GM12878 (cell line): Measurements from ENCODE around the gene MSX2. TPM values are rescaled to one million over a fixed set of nuclear protein-coding genes. Genes with fewer than 3 reads are reported as not detected.

Experiments used
- BHLHE40 ChIP-seq, 2 experiments: fragments of 450-650 bp in 1 of 2; IDR thresholded peaks; 2 replicates each; pipeline ENCODE4 v1.6.1; 2011 to 2017; ENCODE audit warnings: low read depth in 2 of 2, borderline replicate concordance in 1 of 2, improper control_type of control experiment in 1 of 2, low read length in 1 of 2, mild to moderate bottlenecking in 1 of 2
- GATAD2B ChIP-seq: fragments of 450-650 bp; conservative IDR thresholded peaks from 2 replicates; pipeline ENCODE4 v1.6.1; 2017; ENCODE audit warnings: low read depth, mild to moderate bottlenecking, moderate library complexity
- LARP7 ChIP-seq: fragments of 450-650 bp; IDR thresholded peaks from 2 replicates; pipeline ENCODE4 v1.6.1; 2017; ENCODE audit warnings: mild to moderate bottlenecking
- MAX ChIP-seq: IDR thresholded peaks from 2 replicates; pipeline ENCODE4 v1.6.1; 2012; ENCODE audit warnings: low read depth, low read length, improper control_type of control experiment
- MEF2B ChIP-seq: fragments of 450-650 bp; IDR thresholded peaks from 2 replicates; pipeline ENCODE4 v1.6.1; 2018; ENCODE audit warnings: mild to moderate bottlenecking, moderate library complexity; ENCODE audit not compliant: partially characterized antibody, poor library complexity, severe bottlenecking
- NKRF ChIP-seq: fragments of 450-650 bp; conservative IDR thresholded peaks from 2 replicates; pipeline ENCODE4 v1.6.1; 2017; ENCODE audit warnings: mild to moderate bottlenecking, moderate library complexity
- RB1 ChIP-seq: fragments of 450-650 bp; formaldehyde crosslinking; IDR thresholded peaks from 2 replicates; pipeline ENCODE4 v1.6.1; 2017; ENCODE audit warnings: mild to moderate bottlenecking, borderline replicate concordance
- REST ChIP-seq: IDR thresholded peaks from 2 replicates; pipeline ENCODE4 v1.6.1; 2012; ENCODE audit warnings: mild to moderate bottlenecking, low read depth, low read length
- SUZ12 ChIP-seq: fragments of 200-600 bp; sonication (generic); IDR thresholded peaks from one replicate; pipeline ENCODE4 v1.6.1; 2018; ENCODE audit warnings: antibody characterized with exemption, mild to moderate bottlenecking; ENCODE audit not compliant: unreplicated experiment
- TCF3 ChIP-seq: IDR thresholded peaks from 2 replicates; pipeline ENCODE4 v1.6.1; 2012; ENCODE audit warnings: low read depth, mild to moderate bottlenecking, low read length, borderline replicate concordance; ENCODE audit not compliant: insufficient read depth
- ZNF24 ChIP-seq: fragments of 450-650 bp; IDR thresholded peaks from 2 replicates; pipeline ENCODE4 v1.6.1; 2017; ENCODE audit warnings: antibody characterized with exemption, mild to moderate bottlenecking
- polyA plus RNA-seq, 11 experiments: library from polyadenylated mRNA; depleted of rRNA in 4 of 11; unstranded in 6 of 11; stranded (reverse) in 5 of 11; fragments of >200 nt; fragmentation: Nextera tagmentation in 4 of 11; fragmentation: Illumina TruSeq in 1 of 11; extraction: Ambion mirVana in 4 of 11; extraction: Trizol in 1 of 11; gene quantifications; 1 replicate in 1 of 11; 2 replicates in 10 of 11; pipeline versions ENCODE4 v1.2.1 to v1.2.3, GENCODE V29; 2011 to 2016; ENCODE audit warnings: inconsistent platforms in 2 of 11, missing spikeins in 2 of 11, low read depth in 1 of 11
- total RNA-seq, 4 experiments: library from RNA; depleted of rRNA in 3 of 4; stranded (reverse); fragments of >200 nt in 3 of 4; fragmentation: Illumina TruSeq in 1 of 4; extraction: Trizol in 1 of 4; gene quantifications; 2 replicates each; pipeline versions ENCODE4 v1.2.1 to v1.2.3, GENCODE V29; 2013 to 2021
- TF ChIP-seq, protein P1 (sequence below): IDR thresholded peaks from 2 replicates; pipeline ENCODE4 v1.6.1; 2012; ENCODE audit warnings: low read length, inconsistent platforms
- TF ChIP-seq, protein P2 (sequence below): fragments of 450-650 bp; IDR thresholded peaks from 2 replicates; pipeline ENCODE4 v1.6.1; 2017; ENCODE audit warnings: mild to moderate bottlenecking, moderate library complexity

MSX2 gene
- total and polyA plus RNA-seq, 10 of the 15 experiments (the other 5 are each of a cell fraction or from before 2014, with no cell fraction given): not detected

- TF ChIP-seq NKRF (no peak), MEF2B (no peak), RB1 (no peak), SUZ12 (no peak), GATAD2B (no peak), REST (no peak), MAX (no peak), ZNF24 (no peak), BHLHE40 (IDR thresholded peaks at IDR 0.05; ENCODE audit: borderline replicate concordance in 1 of 2, low read depth in 2 of 2, low read length in 1 of 2) (no peak), LARP7 (no peak), TCF3 (no peak)
- TF ChIP-seq, protein P1, sequence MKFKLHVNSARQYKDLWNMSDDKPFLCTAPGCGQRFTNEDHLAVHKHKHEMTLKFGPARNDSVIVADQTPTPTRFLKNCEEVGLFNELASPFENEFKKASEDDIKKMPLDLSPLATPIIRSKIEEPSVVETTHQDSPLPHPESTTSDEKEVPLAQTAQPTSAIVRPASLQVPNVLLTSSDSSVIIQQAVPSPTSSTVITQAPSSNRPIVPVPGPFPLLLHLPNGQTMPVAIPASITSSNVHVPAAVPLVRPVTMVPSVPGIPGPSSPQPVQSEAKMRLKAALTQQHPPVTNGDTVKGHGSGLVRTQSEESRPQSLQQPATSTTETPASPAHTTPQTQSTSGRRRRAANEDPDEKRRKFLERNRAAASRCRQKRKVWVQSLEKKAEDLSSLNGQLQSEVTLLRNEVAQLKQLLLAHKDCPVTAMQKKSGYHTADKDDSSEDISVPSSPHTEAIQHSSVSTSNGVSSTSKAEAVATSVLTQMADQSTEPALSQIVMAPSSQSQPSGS: no peak
- TF ChIP-seq, protein P2, sequence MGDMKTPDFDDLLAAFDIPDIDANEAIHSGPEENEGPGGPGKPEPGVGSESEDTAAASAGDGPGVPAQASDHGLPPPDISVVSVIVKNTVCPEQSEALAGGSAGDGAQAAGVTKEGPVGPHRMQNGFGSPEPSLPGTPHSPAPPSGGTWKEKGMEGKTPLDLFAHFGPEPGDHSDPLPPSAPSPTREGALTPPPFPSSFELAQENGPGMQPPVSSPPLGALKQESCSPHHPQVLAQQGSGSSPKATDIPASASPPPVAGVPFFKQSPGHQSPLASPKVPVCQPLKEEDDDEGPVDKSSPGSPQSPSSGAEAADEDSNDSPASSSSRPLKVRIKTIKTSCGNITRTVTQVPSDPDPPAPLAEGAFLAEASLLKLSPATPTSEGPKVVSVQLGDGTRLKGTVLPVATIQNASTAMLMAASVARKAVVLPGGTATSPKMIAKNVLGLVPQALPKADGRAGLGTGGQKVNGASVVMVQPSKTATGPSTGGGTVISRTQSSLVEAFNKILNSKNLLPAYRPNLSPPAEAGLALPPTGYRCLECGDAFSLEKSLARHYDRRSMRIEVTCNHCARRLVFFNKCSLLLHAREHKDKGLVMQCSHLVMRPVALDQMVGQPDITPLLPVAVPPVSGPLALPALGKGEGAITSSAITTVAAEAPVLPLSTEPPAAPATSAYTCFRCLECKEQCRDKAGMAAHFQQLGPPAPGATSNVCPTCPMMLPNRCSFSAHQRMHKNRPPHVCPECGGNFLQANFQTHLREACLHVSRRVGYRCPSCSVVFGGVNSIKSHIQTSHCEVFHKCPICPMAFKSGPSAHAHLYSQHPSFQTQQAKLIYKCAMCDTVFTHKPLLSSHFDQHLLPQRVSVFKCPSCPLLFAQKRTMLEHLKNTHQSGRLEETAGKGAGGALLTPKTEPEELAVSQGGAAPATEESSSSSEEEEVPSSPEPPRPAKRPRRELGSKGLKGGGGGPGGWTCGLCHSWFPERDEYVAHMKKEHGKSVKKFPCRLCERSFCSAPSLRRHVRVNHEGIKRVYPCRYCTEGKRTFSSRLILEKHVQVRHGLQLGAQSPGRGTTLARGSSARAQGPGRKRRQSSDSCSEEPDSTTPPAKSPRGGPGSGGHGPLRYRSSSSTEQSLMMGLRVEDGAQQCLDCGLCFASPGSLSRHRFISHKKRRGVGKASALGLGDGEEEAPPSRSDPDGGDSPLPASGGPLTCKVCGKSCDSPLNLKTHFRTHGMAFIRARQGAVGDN: no peak
Observed at GRCh38 chr5:174723979-174724483, 351 bp upstream of the MSX2 start (continued).
